MCF 10A (cell line): ENCODE data around the gene KNG1. TPM values are rescaled to one million over a fixed set of nuclear protein-coding genes. Genes with fewer than 3 reads are reported as not detected.

Source experiments
- BruUV-seq: library from RNA; stranded (reverse); fragments of 400-500 nt; replicated peaks from 2 replicates; lab custom pipeline; 2021; lab: Mats Ljungman, UMichigan
- CTCF ChIA-PET: fragments of 300-600 bp; sonication (Branson Sonifier 250); formaldehyde crosslinking; extraction: SDS; loops from one replicate; lab custom pipeline; 2021; ENCODE audit warnings: antibody characterized with exemption, inconsistent platforms; lab: Yijun Ruan, JAX
- POLR2A ChIA-PET: fragments of 300-600, 350-650 bp; sonication (Branson Sonifier 250); formaldehyde crosslinking; extraction: SDS; loops from one replicate; lab custom pipeline; 2020; ENCODE audit warnings: antibody characterized with exemption, inconsistent platforms; lab: Yijun Ruan, JAX
- DNase-seq: peaks from one replicate; pipeline ENCODE4 v3.0.0-alpha.2; 2018; ENCODE audit not compliant: unreplicated experiment
- H3K27ac Mint-ChIP-seq: one replicate; pipeline ENCODE4 v1.8.0; 2022; ENCODE audit warnings: mild to moderate bottlenecking, low read depth, mixed read lengths; ENCODE audit not compliant: unreplicated experiment
- H3K27me3 Mint-ChIP-seq: one replicate; pipeline ENCODE4 v1.8.0; 2022; ENCODE audit warnings: mixed read lengths; ENCODE audit not compliant: insufficient read depth, unreplicated experiment
- H3K36me3 Mint-ChIP-seq: one replicate; pipeline ENCODE4 v1.8.0; 2022; ENCODE audit warnings: mild to moderate bottlenecking, moderate library complexity, mixed read lengths; ENCODE audit not compliant: insufficient read depth, unreplicated experiment
- H3K4me1 Mint-ChIP-seq: one replicate; pipeline ENCODE4 v1.8.0; 2022; ENCODE audit warnings: mixed read lengths; ENCODE audit not compliant: insufficient read depth, unreplicated experiment
- H3K4me3 Mint-ChIP-seq: one replicate; pipeline ENCODE4 v1.8.0; 2022; ENCODE audit warnings: mild to moderate bottlenecking, moderate library complexity, mixed read lengths; ENCODE audit not compliant: unreplicated experiment
- H3K9me3 Mint-ChIP-seq: one replicate; pipeline ENCODE4 v1.8.0; 2022; ENCODE audit warnings: mixed read lengths; ENCODE audit not compliant: unreplicated experiment
- intact Hi-C: fragments of 100-400 bp; cut with micrococcal nuclease; formaldehyde crosslinking; loops from 2 replicates; pipeline ENCODE4 v1.14.1; 2022
- microRNA-seq: library from miRNA; unstranded; fragments of <30 nt; microRNA quantifications from one replicate; pipeline ENCODE4 v1.2.0, GENCODE V29; 2022
- total RNA-seq: library from RNA; stranded (reverse); gene quantifications from 2 replicates; pipeline ENCODE4 v1.2.3, GENCODE V29; 2022
- TF ChIP-seq, protein P1 (sequence below): fragments of 200-600 bp; IDR thresholded peaks from one replicate; pipeline ENCODE4 v1.8.0; 2022; ENCODE audit warnings: antibody characterized with exemption, mild to moderate bottlenecking; ENCODE audit not compliant: unreplicated experiment

Gene KNG1
- total RNA-seq, 1 experiment from 2014 or later: not detected

DNA sequence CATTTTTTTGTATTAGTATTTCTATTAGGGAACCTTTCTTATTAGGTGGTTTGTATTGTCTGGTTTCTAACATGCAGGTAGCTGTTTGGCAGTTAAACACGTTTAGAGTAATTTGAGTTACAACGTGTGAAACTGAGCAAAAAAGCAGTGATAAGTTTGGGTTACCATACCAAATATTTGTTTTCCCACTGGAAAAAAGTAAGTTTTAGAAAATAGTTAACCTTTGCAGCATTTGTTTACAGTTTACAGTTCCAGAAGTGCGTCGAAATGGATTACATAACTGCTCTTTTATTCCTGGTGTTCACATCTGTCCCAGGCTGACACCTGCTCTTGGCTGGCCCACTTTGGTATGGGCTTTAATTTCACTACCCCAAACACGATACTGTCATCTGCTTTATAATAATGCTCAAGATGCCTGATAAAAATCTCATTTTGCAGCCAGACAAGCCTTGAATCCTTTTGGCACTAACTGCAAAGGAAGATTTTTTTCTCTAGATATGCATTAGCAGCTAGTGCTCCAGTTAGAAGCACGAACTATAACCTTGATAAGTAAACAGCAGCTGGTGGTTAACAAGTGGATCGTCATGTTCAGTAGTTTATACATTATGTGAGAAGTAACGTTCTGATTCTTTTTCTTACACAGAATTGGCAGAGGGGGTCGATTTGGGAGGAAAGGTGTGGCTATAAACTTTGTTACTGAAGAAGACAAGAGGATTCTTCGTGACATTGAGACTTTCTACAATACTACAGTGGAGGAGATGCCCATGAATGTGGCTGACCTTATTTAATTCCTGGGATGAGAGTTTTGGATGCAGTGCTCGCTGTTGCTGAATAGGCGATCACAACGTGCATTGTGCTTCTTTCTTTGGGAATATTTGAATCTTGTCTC lies 71.6 kb downstream of the KNG1 start:
- Mint-ChIP-seq H3K9me3 (no peaks in the 10 kb centered on the region), H3K27ac (peak overlapping the region; percentile 76), H3K36me3 (peaks cover 88% of the 10 kb centered on the region), H3K27me3 (no peaks in the 10 kb centered on the region), H3K4me1 (peaks cover 42% of the 10 kb centered on the region), H3K4me3 (peak overlapping the region; percentile 93)
- DNase-seq: peak; percentile 30
- intact Hi-C loops: no loop called here
- ChIA-PET CTCF (interaction anchor here (0.6 to 2.5 kb wide), 4 partner anchors 17 to 866 kb away, joined by 3 to 9 read pairs (median 4); no protein-coding TSS in a partner anchor), POLR2A (interaction anchor here (0.5 to 4.3 kb wide), 17 partner anchors 9 to 967 kb away, joined by 3 to 28 read pairs (median 3); partner anchors contain the start of gene FETUB)
- TF ChIP-seq, protein P1, sequence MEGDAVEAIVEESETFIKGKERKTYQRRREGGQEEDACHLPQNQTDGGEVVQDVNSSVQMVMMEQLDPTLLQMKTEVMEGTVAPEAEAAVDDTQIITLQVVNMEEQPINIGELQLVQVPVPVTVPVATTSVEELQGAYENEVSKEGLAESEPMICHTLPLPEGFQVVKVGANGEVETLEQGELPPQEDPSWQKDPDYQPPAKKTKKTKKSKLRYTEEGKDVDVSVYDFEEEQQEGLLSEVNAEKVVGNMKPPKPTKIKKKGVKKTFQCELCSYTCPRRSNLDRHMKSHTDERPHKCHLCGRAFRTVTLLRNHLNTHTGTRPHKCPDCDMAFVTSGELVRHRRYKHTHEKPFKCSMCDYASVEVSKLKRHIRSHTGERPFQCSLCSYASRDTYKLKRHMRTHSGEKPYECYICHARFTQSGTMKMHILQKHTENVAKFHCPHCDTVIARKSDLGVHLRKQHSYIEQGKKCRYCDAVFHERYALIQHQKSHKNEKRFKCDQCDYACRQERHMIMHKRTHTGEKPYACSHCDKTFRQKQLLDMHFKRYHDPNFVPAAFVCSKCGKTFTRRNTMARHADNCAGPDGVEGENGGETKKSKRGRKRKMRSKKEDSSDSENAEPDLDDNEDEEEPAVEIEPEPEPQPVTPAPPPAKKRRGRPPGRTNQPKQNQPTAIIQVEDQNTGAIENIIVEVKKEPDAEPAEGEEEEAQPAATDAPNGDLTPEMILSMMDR: no peak
- no TSS peak for BruUV-seq

GRCh38 chr3:186789554-186790260 lies 72.5 kb downstream of the KNG1 start:
- Mint-ChIP-seq H3K4me3 (peak overlapping the region; percentile 93), H3K4me1 (peaks cover 42% of the 10 kb centered on the region), H3K27ac (no peak overlapping the region), H3K9me3 (no peaks in the 10 kb centered on the region), H3K36me3 (peaks cover 88% of the 10 kb centered on the region), H3K27me3 (no peaks in the 10 kb centered on the region)
- no peak for DNase-seq
- CTCF ChIA-PET: interaction anchor here (0.9 to 3.2 kb wide), 5 partner anchors 9 to 174 kb away, joined by 3 to 15 read pairs (median 5); no protein-coding TSS in a partner anchor
- TF ChIP-seq, protein P1: no peak
- intact Hi-C loops: no loop called here
- TSS peak; percentile 14 for BruUV-seq
- POLR2A ChIA-PET: interaction anchor here (0.7 to 4.3 kb wide), 11 partner anchors 11 to 223 kb away, joined by 3 to 28 read pairs (median 4); partner anchors contain the start of gene TBCCD1

DNA sequence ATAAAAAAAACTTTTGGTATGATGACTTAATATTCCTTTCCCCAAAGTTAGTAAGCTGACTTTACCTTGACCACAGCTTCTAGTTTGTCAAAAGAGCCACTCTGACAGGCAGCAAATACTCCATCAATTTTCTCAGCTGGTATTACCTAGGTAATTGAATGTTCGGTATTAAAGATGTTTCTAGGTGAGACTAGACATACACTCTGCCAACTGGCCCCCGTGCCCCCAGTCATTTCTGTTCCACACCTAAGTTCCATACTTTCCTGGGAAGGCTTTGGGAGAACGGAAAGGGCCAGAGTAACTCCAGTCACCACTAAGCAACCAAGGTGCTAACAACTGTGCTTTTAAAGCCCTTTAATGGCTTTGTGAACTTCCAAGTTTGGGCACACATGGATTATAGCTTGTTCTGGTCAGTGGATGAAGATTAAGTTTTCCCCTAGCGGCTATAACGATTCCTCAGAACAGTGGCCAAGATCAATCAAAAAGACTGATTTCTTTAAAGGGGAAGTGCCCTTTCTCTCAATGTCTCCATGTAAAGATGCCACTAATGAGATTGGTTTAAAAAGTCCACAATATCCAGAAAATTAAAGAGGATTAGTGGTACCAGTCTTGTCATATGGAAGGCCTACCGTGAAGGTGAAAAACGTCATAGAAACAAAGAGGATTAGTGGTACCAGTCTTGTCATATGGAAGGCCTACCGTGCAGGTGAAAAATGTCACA lies 73.3 kb downstream of the KNG1 start:
- Mint-ChIP-seq H3K27ac (peak overlapping the region; percentile 70), H3K9me3 (no peaks in the 10 kb centered on the region), H3K4me3 (no peak overlapping the region), H3K27me3 (no peaks in the 10 kb centered on the region), H3K36me3 (peaks cover 83% of the 10 kb centered on the region), H3K4me1 (peaks cover 42% of the 10 kb centered on the region)
- ChIA-PET POLR2A (interaction anchor here (0.6 to 4.3 kb wide), 13 partner anchors 10 to 840 kb away, joined by 3 to 28 read pairs (median 4); partner anchors contain the start of gene TBCCD1), CTCF (interaction anchor here (0.9 to 3.2 kb wide), 5 partner anchors 8 to 211 kb away, joined by 3 to 15 read pairs (median 4); no protein-coding TSS in a partner anchor)
- BruUV-seq: no TSS peak
- intact Hi-C loops: no loop called here
- TF ChIP-seq, protein P1: no peak
- peak; percentile 73 for DNase-seq

Small RNA genes lying within 50 kb of the gene (microRNA-seq; reads per million reads assigned to microRNA genes)
- 9.1 reads per million, percentile 46 among the genes with 10 or more reads in this experiment for gene MIR1248

Other genes starting within 250 kb of the KNG1 start
- gene CRYGS, start 173.0 kb upstream of the KNG1 start, total RNA-seq: 3.2 and 4.0 TPM in 2 replicates
- gene TBCCD1, start 150.0 kb upstream of the KNG1 start, total RNA-seq: 10.0 and 11.1 TPM in 2 replicates
- gene DNAJB11, start 146.6 kb upstream of the KNG1 start, total RNA-seq: 116 and 166 TPM in 2 replicates
- gene AHSG, start 104.3 kb upstream of the KNG1 start, total RNA-seq: not detected in 2 replicates
- 0.47 TPM in 1 of 2 replicates, not detected in the other for gene FETUB, start 77.0 kb upstream of the KNG1 start, total RNA-seq
- 0.16 and 0.20 TPM in 2 replicates for gene HRG, start 51.3 kb upstream of the KNG1 start, total RNA-seq
- gene EIF4A2, start 66.2 kb downstream of the KNG1 start, total RNA-seq: 183 and 202 TPM in 2 replicates
- gene RFC4, start 89.1 kb downstream of the KNG1 start, total RNA-seq: 23.9 and 33.2 TPM in 2 replicates
- gene ADIPOQ, start 125.4 kb downstream of the KNG1 start, total RNA-seq: not detected in 2 replicates
- 11.5 and 18.8 TPM in 2 replicates for gene ST6GAL1, start 213.2 kb downstream of the KNG1 start, total RNA-seq